Neural progenitor cell (in vitro differentiated cells): ENCODE measurements around the gene NHLRC3. TPM values are rescaled to one million over a fixed set of nuclear protein-coding genes. Genes with fewer than 3 reads are reported as not detected.
A peak's percentile ranks its signal among the peaks of the same experiment; 100 is the strongest.

Experiments
- DNase-seq: peaks from one replicate; pipeline ENCODE4 v3.0.0-alpha.2; 2016; ENCODE audit warnings: low spot score
- H2AFZ ChIP-seq: fragments of 200-600 bp; sonication (generic); replicated peaks from 2 replicates; pipeline ENCODE4 v1.6.1; 2016; ENCODE audit warnings: antibody characterized with exemption
- H3F3A ChIP-seq: fragments of 200-600 bp; sonication (generic); 2 replicates; pipeline ENCODE4 v1.6.1; 2016; ENCODE audit warnings: antibody characterized with exemption, low read depth
- H3K27ac ChIP-seq: fragments of 200-600 bp; sonication (generic); 2 replicates; pipeline ENCODE4 v1.5.1; 2016; ENCODE audit warnings: mild to moderate bottlenecking
- H3K27me3 ChIP-seq: fragments of 200-600 bp; sonication (generic); 2 replicates; pipeline ENCODE4 v1.6.1; 2016; ENCODE audit warnings: mild to moderate bottlenecking, moderate library complexity
- H3K36me3 ChIP-seq: fragments of 200-600 bp; sonication (generic); 2 replicates; pipeline ENCODE4 v1.5.1; 2016
- H3K4me1 ChIP-seq: fragments of 200-600 bp; sonication (generic); 2 replicates; pipeline ENCODE4 v1.6.1; 2016; ENCODE audit warnings: mixed run types
- H3K4me2 ChIP-seq: fragments of 200-600 bp; sonication (generic); 2 replicates; pipeline ENCODE4 v1.6.1; 2016
- H3K4me3 ChIP-seq: fragments of 200-600 bp; sonication (generic); 2 replicates; pipeline ENCODE4 v1.5.1; 2016
- H3K79me2 ChIP-seq: fragments of 200-600 bp; sonication (generic); 2 replicates; pipeline ENCODE4 v1.6.1; 2016; ENCODE audit warnings: low read depth
- H3K9ac ChIP-seq: fragments of 200-600 bp; sonication (generic); 2 replicates; pipeline ENCODE4 v1.6.1; 2016
- H3K9me3 ChIP-seq: fragments of 200-600 bp; sonication (generic); 2 replicates; pipeline ENCODE4 v1.5.1; 2016; ENCODE audit warnings: low read depth
- H4K20me1 ChIP-seq: fragments of 200-600 bp; sonication (generic); 2 replicates; pipeline ENCODE4 v1.6.1; 2016; ENCODE audit warnings: low read depth
- H3K27ac Mint-ChIP-seq: 3 replicates; pipeline ENCODE4 v1.8.0; 2021; ENCODE audit warnings: mixed read lengths
- H3K27me3 Mint-ChIP-seq: 2 replicates; pipeline ENCODE4 v1.8.0; 2022; ENCODE audit warnings: low read depth, mild to moderate bottlenecking, inconsistent platforms, moderate library complexity, mixed read lengths; ENCODE audit not compliant: insufficient read depth
- H3K36me3 Mint-ChIP-seq: 3 replicates; pipeline ENCODE4 v1.8.0; 2021; ENCODE audit warnings: mixed read lengths
- H3K4me1 Mint-ChIP-seq: 3 replicates; pipeline ENCODE4 v1.8.0; 2021; ENCODE audit warnings: mixed read lengths
- H3K4me3 Mint-ChIP-seq: 3 replicates; pipeline ENCODE4 v1.8.0; 2021; ENCODE audit warnings: mild to moderate bottlenecking, moderate library complexity, mixed read lengths
- H3K9me3 Mint-ChIP-seq: 3 replicates; pipeline ENCODE4 v1.8.0; 2020; ENCODE audit warnings: mixed read lengths
- CTCF ChIP-seq: fragments of 200-600 bp; sonication (generic); IDR thresholded peaks from 2 replicates; pipeline ENCODE4 v1.5.1; 2017; ENCODE audit warnings: antibody characterized with exemption, mild to moderate bottlenecking
- EZH2 ChIP-seq: fragments of 200-600 bp; sonication (generic); IDR thresholded peaks from 2 replicates; pipeline ENCODE4 v1.6.1; 2017; ENCODE audit warnings: antibody characterized with exemption, mild to moderate bottlenecking, moderate library complexity
- EZH2phosphoT487 ChIP-seq: fragments of 200-600 bp; sonication (generic); IDR thresholded peaks from 2 replicates; pipeline ENCODE4 v1.6.1; 2017; ENCODE audit warnings: antibody characterized with exemption
- total RNA-seq: library from RNA; depleted of rRNA; stranded (reverse); fragments of >200 nt; gene quantifications from 2 replicates; pipeline ENCODE4 v1.2.3, GENCODE V29; 2015; ENCODE audit warnings: low replicate concordance

Gene NHLRC3
- total RNA-seq, 1 donor from 2014 or later = 42.5 TPM

- Mint-ChIP-seq H3K36me3 (peaks cover 7% of the 10 kb centered on the region), H3K4me1 (peaks cover 8% of the 10 kb centered on the region), H3K27me3 (no peaks in the 10 kb centered on the region), H3K4me3 (no peak overlapping the region), H3K9me3 (no peaks in the 10 kb centered on the region), H3K27ac (no peak overlapping the region)
- H3K36me3 ChIP-seq = peaks cover 7% of the 10 kb centered on the region
- H3K4me1 ChIP-seq = peaks cover 4% of the 10 kb centered on the region
- H3K4me3 ChIP-seq = no peak overlapping the region
- H3K9ac ChIP-seq = no peak overlapping the region
- H2AFZ ChIP-seq = no peak overlapping the region
- no peaks in the 10 kb centered on the region for H3K79me2 ChIP-seq
- no peaks in the 10 kb centered on the region for H3K27me3 ChIP-seq
- DNase-seq = peak; percentile 65
- no peak overlapping the region for H3K27ac ChIP-seq
- H3K9me3 ChIP-seq = no peaks in the 10 kb centered on the region
- no peaks in the 10 kb centered on the region for H4K20me1 ChIP-seq
- H3F3A ChIP-seq = peaks cover 4% of the 10 kb centered on the region
- TF ChIP-seq CTCF (peak; percentile 66), EZH2 (no peak), EZH2phosphoT487 (no peak)
- no peak overlapping the region for H3K4me2 ChIP-seq
Observed at GRCh38 chr13:39051157-39051556, 12.9 kb downstream of the NHLRC3 start.

GRCh38 chr13:39052944-39053343 lies 14.7 kb downstream of the NHLRC3 start:
- no peak overlapping the region for H3K9ac ChIP-seq
- peaks cover 6% of the 10 kb centered on the region for H3K4me1 Mint-ChIP-seq
- no peak overlapping the region for H3K27ac Mint-ChIP-seq
- no peak overlapping the region for H3K4me3 Mint-ChIP-seq
- peaks cover 7% of the 10 kb centered on the region for H3K36me3 Mint-ChIP-seq
- H2AFZ ChIP-seq = no peak overlapping the region
- no peak for TF ChIP-seq EZH2phosphoT487
- TF ChIP-seq EZH2 = no peak
- TF ChIP-seq CTCF = no peak
- H3F3A ChIP-seq = peaks cover 4% of the 10 kb centered on the region
- no peaks in the 10 kb centered on the region for H4K20me1 ChIP-seq
- no peak overlapping the region for H3K27ac ChIP-seq
- no peak for DNase-seq
- H3K4me1 ChIP-seq = peaks cover 4% of the 10 kb centered on the region
- H3K4me3 ChIP-seq = no peak overlapping the region
- H3K9me3 Mint-ChIP-seq = peaks cover 4% of the 10 kb centered on the region
- H3K27me3 Mint-ChIP-seq = no peaks in the 10 kb centered on the region
- no peaks in the 10 kb centered on the region for H3K79me2 ChIP-seq
- no peaks in the 10 kb centered on the region for H3K9me3 ChIP-seq
- no peak overlapping the region for H3K4me2 ChIP-seq
- no peaks in the 10 kb centered on the region for H3K27me3 ChIP-seq
- H3K36me3 ChIP-seq = peaks cover 7% of the 10 kb centered on the region

GRCh38 chr13:39054112-39054511 lies 15.9 kb downstream of the NHLRC3 start:
- Histone ChIP-seq H3K9ac (no peak overlapping the region), H3K4me3 (no peak overlapping the region), H3K27ac (no peak overlapping the region), H3K79me2 (no peaks in the 10 kb centered on the region), H3K36me3 (peaks cover 7% of the 10 kb centered on the region), H3F3A (peaks cover 4% of the 10 kb centered on the region), H2AFZ (no peak overlapping the region), H3K4me2 (no peak overlapping the region), H4K20me1 (no peaks in the 10 kb centered on the region), H3K4me1 (peaks cover 4% of the 10 kb centered on the region), H3K9me3 (no peaks in the 10 kb centered on the region), H3K27me3 (no peaks in the 10 kb centered on the region)
- peaks cover 6% of the 10 kb centered on the region for H3K4me1 Mint-ChIP-seq
- no peaks in the 10 kb centered on the region for H3K27me3 Mint-ChIP-seq
- no peak overlapping the region for H3K27ac Mint-ChIP-seq
- H3K9me3 Mint-ChIP-seq = peaks cover 8% of the 10 kb centered on the region
- no peak for DNase-seq
- TF ChIP-seq CTCF (no peak), EZH2 (no peak), EZH2phosphoT487 (no peak)
- H3K36me3 Mint-ChIP-seq = peaks cover 4% of the 10 kb centered on the region
- no peak overlapping the region for H3K4me3 Mint-ChIP-seq
